T-helper 22 cell (primary cell): ENCODE results near the gene IGSF22.
"Not testable (repeated sequence)": the region's sequence is repeated elsewhere in the genome, so short reads cannot be mapped to it uniquely, and the experiment has no call there.

Experiments
- DNase-seq: peaks from one replicate; pipeline ENCODE4 v3.0.0-alpha.2; 2020; ENCODE audit warnings: low read depth

The IGSF22 gene

DNA sequence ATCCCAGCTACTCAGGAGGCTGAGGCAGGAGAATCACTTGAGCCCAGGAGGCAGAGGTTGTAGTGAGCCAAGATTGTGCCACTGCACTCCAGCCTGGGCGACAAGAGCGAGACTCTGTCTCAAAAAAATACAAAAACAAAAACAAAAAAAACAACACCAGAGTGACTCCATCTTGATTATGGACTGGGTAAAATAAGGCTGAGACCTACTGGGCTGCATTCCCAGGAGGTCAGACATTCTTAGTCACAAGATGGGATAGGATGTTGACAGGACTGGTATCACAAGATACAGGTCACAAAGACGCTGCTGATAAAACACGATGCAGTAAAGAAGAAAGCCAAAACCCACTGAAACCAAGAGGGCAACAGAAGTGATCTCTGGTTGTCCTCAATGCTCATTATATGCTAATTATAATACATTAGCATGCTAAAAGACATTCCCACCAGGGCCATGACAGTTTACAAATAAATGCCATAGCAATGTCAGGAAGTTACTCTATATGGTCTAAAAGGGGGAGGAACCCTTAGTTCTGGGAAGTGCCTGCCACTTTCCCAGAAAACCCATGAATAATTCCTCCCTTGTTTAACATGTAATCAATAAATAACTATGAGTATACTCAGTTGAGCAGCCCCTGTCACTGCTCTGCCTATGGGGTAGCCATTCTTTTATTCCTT is 34.4 kb downstream of the IGSF22 start:
- not testable (repeated sequence) for DNase-seq

DNA sequence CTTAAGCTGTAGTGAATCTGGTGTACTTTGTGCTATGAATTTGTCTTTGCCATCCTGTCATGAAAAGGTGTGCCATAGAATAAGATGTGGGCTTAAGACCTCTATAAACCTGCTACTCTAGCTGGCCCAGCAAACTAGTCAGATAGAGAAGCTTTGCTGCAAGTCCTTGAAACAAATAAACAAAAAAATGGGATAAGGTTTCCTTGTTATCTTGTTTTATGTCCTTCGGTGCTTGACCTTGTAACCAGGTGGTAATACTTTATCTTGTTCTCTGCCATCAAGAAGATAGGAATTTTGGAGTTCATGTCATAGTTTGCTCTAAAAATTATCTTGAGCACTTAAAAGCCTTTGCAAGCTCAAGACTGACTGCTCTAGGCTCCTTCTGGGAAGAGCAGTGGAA is 41.7 kb downstream of the IGSF22 start:
- DNase-seq, result no peak

- DNase-seq, result no peak
Measured at GRCh38 chr11:18682466-18682865, 43.5 kb downstream of the IGSF22 start.

GRCh38 chr11:18681949-18682348 is 44.0 kb downstream of the IGSF22 start:
- DNase-seq, result not testable (repeated sequence)

DNA sequence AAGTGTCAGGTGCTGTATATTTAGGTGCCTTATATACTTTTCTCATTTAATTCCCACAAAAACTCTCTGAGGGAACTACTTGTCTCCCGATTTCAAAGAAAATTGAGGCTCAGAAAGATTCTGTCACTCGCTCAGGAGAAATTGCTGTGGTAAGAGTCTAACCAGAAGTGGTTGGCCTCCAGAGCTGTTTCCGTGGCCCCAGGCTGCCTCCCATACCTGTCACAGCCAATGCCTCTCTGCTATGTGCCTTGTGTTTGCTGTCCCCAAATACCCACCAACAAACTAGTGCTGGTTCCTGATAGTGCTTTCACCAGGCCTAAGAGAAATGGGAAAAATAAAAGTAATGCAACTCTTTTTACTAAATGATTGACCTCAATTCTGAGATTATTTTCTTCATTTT is 48.4 kb downstream of the IGSF22 start:
- no peak for DNase-seq

DNA sequence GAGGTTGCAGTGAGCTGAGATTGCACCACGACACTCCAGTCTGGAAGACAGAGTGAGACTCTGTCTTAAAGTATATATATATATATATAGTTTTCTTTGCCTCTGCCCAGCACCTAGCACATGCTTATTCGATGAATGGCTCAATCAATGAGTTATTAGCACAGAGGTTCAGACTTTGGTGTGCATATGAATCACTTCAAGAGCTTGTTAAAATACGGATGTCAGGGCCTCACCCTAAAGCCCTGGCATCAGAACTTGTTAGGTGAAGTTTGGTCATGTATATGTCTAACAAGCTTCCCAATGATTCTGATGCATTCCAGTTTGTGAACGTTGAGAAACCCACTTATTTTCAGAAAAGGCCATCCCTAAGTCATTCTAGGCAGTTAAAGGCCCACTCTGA is 49.2 kb downstream of the IGSF22 start:
- no peak for DNase-seq

DNA sequence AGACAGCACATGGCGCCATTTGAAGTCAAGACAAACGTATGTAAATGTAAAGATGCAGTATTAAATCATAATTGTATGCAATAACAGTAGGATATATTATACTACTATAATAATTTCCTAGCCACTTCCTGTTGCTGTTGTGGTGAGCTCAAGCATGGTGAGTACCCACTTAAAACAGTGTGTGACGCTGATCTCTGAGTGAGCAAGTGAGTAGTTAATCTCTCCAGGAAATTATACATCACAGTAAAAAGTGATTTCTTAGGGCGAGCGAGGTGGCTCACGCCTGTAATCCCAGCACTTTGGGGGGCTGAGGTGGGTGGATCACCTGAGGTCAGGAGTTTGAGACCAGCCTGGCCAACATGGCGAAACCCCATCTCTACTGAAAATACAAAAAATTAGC is 53.8 kb downstream of the IGSF22 start:
- DNase-seq, result peak; percentile 47

GRCh38 chr11:18671246-18671645 is 54.7 kb downstream of the IGSF22 start:
- DNase-seq, result no peak

DNA sequence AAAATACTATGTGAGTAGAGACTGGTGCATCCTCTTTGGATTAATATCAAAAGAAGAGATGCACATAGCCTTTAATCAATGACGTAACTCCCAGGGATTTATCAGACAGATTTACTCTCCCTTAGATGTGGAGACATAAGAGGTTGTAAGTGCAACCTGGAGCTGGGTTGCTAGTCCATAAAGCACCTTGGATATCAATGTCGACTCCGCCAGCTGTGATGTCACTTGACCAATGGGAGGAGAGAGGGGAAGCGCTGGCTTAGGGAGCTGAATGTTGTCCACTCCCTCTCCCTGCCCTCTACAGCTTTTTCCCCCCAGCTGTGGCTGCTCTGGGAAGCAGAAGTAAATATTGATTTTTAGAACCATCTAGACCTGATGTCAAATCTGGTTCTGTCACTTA is 56.3 kb downstream of the IGSF22 start:
- DNase-seq, result no peak

- peak; percentile 19 for DNase-seq
Measured at GRCh38 chr11:18669219-18669596, 56.8 kb downstream of the IGSF22 start.

DNA sequence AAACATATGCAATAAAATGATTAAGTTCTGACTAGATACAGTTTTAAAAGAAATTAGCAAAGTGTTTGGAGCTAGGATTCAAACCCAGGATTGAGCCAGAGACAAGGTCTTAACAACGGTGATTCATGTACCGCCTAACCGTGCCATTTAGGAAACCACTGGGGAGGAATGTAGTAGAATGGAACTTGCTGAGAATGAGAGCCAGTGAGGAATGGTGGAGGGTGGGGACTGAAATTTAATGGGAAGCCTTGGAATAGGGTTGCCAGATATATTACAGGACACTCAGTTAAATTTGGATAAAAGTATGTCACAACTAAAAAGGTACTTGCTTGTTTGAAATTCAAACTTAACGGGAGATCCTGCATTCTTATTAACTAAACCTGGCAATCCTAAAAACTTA is 57.9 kb downstream of the IGSF22 start:
- DNase-seq, result no peak

DNA sequence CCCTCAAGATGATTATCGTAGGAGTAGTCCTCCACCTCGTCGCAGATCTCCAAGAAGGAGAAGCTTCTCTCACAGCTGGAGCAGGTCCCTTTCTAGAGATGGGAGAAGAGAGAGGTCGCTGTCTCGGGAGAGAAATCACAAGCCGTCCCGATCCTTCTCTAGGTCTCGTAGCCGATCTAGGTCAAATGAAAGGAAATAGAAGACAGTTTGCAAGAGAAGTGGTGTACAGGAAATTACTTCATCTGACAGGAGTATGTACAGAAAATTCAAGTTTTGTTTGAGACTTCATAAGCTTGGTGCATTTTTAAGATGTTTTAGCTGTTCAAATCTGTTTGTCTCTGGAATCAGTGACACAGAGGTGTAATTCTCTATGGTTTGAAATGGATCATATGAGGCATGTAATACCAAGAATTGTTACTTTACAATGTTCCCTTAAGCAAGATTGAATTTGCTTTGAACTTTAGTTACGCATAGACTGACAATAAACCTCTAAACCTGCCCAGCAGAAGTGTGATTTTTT is 60.6 kb downstream of the IGSF22 start:
- DNase-seq, result not testable (repeated sequence)

DNA sequence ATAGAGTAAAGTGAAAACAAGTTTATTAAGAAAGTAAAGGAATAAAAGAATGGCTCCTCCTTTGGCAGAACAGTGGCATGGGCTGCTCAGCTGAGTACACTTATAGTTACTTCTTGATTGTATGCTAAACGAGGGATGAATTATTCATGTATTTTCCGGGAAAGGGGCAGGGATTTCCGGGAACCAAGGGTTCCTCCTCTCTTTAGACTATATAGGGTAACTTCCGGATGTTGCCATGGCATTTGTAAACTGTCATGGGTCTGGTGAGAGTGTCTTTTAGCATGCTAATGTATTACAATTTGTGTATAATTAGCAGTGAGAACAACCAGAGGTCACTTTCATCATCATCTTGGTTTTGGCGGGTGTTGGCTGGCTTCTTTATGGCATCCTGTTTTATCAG is 68.3 kb downstream of the IGSF22 start:
- no peak for DNase-seq
